ENCODE data around the gene TMEM82. TPM values are rescaled to one million over a fixed set of nuclear protein-coding genes. Genes with fewer than 3 reads are reported as not detected.

The TMEM82 gene
- total RNA-seq, 2 experiments from 2014 or later: not detected

GRCh38 chr1:15775706-15776105 lies 33.4 kb downstream of the TMEM82 start:
- no peak overlapping the region for H3K4me3 Mint-ChIP-seq
- no peak for ATAC-seq
- no peaks in the 10 kb centered on the region for H3K36me3 Mint-ChIP-seq
- peaks cover 6% of the 10 kb centered on the region for H3K27me3 Mint-ChIP-seq
- no peak overlapping the region for H3K27ac Mint-ChIP-seq
- H3K9me3 Mint-ChIP-seq (ENCODE audit: low read depth): no peaks in the 10 kb centered on the region
- no peak for DNase-seq
- no peaks in the 10 kb centered on the region for H3K4me1 Mint-ChIP-seq
- CTCF ChIA-PET: interaction anchor here (0.6 kb wide), 1 partner anchor 179 kb away, joined by 5 read pairs; no protein-coding TSS in a partner anchor

GRCh38 chr1:15777909-15778707 lies 35.8 kb downstream of the TMEM82 start:
- no peak for DNase-seq
- ATAC-seq: no peak

DNA sequence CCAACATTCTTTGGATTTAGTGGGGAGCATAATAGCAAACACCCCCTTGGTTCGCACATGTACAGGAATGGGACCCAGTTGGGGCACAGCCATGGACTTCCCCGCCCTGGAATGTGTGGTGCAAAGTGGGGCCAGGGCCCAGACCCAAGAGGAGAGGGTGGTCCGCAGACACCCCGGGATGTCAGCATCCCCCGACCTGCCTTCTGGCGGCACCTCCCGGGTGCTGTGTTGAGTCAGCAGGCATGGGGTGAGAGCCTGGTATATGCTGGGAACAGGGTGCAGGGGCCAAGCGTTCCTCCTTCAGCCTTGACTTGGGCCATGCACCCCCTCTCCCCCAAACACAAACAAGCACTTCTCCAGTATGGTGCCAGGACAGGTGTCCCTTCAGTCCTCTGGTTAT lies 43.4 kb downstream of the TMEM82 start:
- no peak overlapping the region for H3K27ac Mint-ChIP-seq
- H3K9me3 Mint-ChIP-seq (ENCODE audit: low read depth): no peaks in the 10 kb centered on the region
- no peak overlapping the region for H3K4me3 Mint-ChIP-seq
- no peaks in the 10 kb centered on the region for H3K36me3 Mint-ChIP-seq
- ATAC-seq (no peak), DNase-seq (no peak)
- H3K4me1 Mint-ChIP-seq: peaks cover under 1% of the 10 kb centered on the region
- CTCF ChIA-PET: no interaction called here
- H3K27me3 Mint-ChIP-seq: peaks cover 10% of the 10 kb centered on the region

More at GRCh38 chr1:15777909-15778707, 35.8 kb downstream of the TMEM82 start:
- Mint-ChIP-seq H3K9me3 (ENCODE audit: low read depth) (no peaks in the 10 kb centered on the region), H3K36me3 (no peaks in the 10 kb centered on the region), H3K4me1 (no peaks in the 10 kb centered on the region), H3K27ac (no peak overlapping the region), H3K4me3 (no peak overlapping the region), H3K27me3 (peaks cover 10% of the 10 kb centered on the region)
- CTCF ChIA-PET: interaction anchor here (1.3 to 2.7 kb wide), 2 partner anchors 14 to 278 kb away, joined by 3 to 12 read pairs; no protein-coding TSS in a partner anchor

DNA sequence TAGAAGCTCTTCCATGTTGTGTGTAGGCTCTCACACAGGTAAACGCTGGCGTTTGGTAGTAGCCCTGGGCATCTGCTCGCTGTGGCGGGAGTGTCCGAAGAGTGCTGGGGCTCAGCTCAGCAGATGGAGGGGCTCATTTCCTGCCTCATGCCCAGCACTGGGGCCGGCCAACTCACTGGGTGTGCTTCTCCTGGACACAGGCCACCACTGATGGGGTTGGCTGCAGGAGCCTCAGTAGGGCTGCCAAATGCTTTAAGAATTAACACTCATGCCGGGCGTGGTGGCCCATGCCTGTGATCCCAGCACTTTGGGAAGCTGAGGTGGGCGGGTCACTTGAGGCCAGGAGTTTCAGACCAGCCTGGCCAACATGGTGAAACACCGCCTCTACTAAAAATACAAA lies 44.3 kb downstream of the TMEM82 start:
- Mint-ChIP-seq H3K4me1 (peaks cover 2% of the 10 kb centered on the region), H3K36me3 (no peaks in the 10 kb centered on the region), H3K9me3 (ENCODE audit: low read depth) (no peaks in the 10 kb centered on the region), H3K27ac (no peak overlapping the region), H3K27me3 (peaks cover 8% of the 10 kb centered on the region), H3K4me3 (no peak overlapping the region)
- CTCF ChIA-PET: no interaction called here
- ATAC-seq: no peak
- DNase-seq: no peak

- H3K36me3 Mint-ChIP-seq: no peaks in the 10 kb centered on the region
- peaks cover 8% of the 10 kb centered on the region for H3K27me3 Mint-ChIP-seq
- no peak for ATAC-seq
- no peak overlapping the region for H3K27ac Mint-ChIP-seq
- no peak for DNase-seq
- CTCF ChIA-PET: interaction anchor here (1.0 kb wide), 1 partner anchor 290 kb away, joined by 3 read pairs; no protein-coding TSS in a partner anchor
- H3K4me1 Mint-ChIP-seq: peaks cover 3% of the 10 kb centered on the region
- no peak overlapping the region for H3K4me3 Mint-ChIP-seq
- H3K9me3 Mint-ChIP-seq (ENCODE audit: low read depth): no peaks in the 10 kb centered on the region
These were observed 46.5 kb downstream of the TMEM82 start for GRCh38 chr1:15788624-15789301.

- peaks cover 2% of the 10 kb centered on the region for H3K4me1 Mint-ChIP-seq
- H3K4me3 Mint-ChIP-seq: no peak overlapping the region
- H3K27ac Mint-ChIP-seq: no peak overlapping the region
- H3K9me3 Mint-ChIP-seq (ENCODE audit: low read depth): no peaks in the 10 kb centered on the region
- ATAC-seq (no peak), DNase-seq (no peak)
- CTCF ChIA-PET: interaction anchor here (1.2 kb wide), 1 partner anchor 19 kb away, joined by 7 read pairs; no protein-coding TSS in a partner anchor
- H3K36me3 Mint-ChIP-seq: no peaks in the 10 kb centered on the region
- H3K27me3 Mint-ChIP-seq: no peaks in the 10 kb centered on the region
These were observed 53.8 kb downstream of the TMEM82 start for GRCh38 chr1:15796086-15796462.

Other genes starting within 250 kb of the TMEM82 start
- gene CASP9, start 218.3 kb upstream of the TMEM82 start, total RNA-seq: 10 to 100 TPM; 17.7 to 19.0 TPM
- gene DNAJC16, start 215.7 kb upstream of the TMEM82 start, total RNA-seq: 10 to 100 TPM; 14.9 to 18.1 TPM
- 10 to 100 TPM in 1 of 2 experiments, 1 to 10 TPM in 1; 8.0 to 12.4 TPM for gene AGMAT, start 157.4 kb upstream of the TMEM82 start, total RNA-seq
- 10 to 100 TPM; 24.0 to 31.4 TPM for gene DDI2, start 125.0 kb upstream of the TMEM82 start, total RNA-seq
- 10 to 100 TPM; 55.7 to 63.2 TPM for gene PLEKHM2, start 58.2 kb upstream of the TMEM82 start, total RNA-seq
- under 1 TPM; 0.82 to 0.88 TPM for gene SLC25A34, start 6.2 kb upstream of the TMEM82 start, total RNA-seq
- not detected for gene FBLIM1, start 16.3 kb downstream of the TMEM82 start, total RNA-seq
- 1 to 10 TPM; 1.6 to 1.8 TPM for gene UQCRHL, start 65.2 kb downstream of the TMEM82 start, total RNA-seq
- gene SPEN, start 105.2 kb downstream of the TMEM82 start, total RNA-seq: 10 to 100 TPM; 74.6 to 75.5 TPM
- gene ZBTB17, start 233.6 kb downstream of the TMEM82 start, total RNA-seq: 10 to 100 TPM; 55.8 to 68.8 TPM

Measured in activated CD8-positive, alpha-beta memory T cell treated with anti-CD3 and anti-CD28 coated beads, Interleukin-2, amount 10 ng/mL, durations not matched to agents 7 days and 5 days (primary cell).